ENCODE measurements around the gene MRPL33.

Gene MRPL33

GRCh38 chr2:27773959-27774358 is 2.4 kb downstream of the MRPL33 start:
- ChIA-PET CTCF (no interaction called here), POLR2A (no interaction called here)
- TF ChIP-seq CTCF (IDR thresholded peaks at IDR 0.05; ENCODE audit: control extremely low read depth, extremely low read depth, low read depth, missing control alignments) = no peak
- DNase-seq (ENCODE audit: extremely low spot score) = no peak

GRCh38 chr2:27776097-27776496 is 4.6 kb downstream of the MRPL33 start:
- no peak for DNase-seq (ENCODE audit: extremely low spot score)
- CTCF ChIA-PET = no interaction called here
- POLR2A ChIA-PET = interaction anchor here (0.7 kb wide), 1 partner anchor 8 kb away, joined by 3 read pairs; no protein-coding TSS in a partner anchor
- no peak for TF ChIP-seq CTCF (IDR thresholded peaks at IDR 0.05; ENCODE audit: control extremely low read depth, extremely low read depth, low read depth, missing control alignments)

GRCh38 chr2:27776696-27777095 is 5.2 kb downstream of the MRPL33 start:
- ChIA-PET CTCF (no interaction called here), POLR2A (interaction anchor here (0.7 kb wide), 1 partner anchor 9 kb away, joined by 3 read pairs; no protein-coding TSS in a partner anchor)
- TF ChIP-seq CTCF (IDR thresholded peaks at IDR 0.05; ENCODE audit: control extremely low read depth, extremely low read depth, low read depth, missing control alignments) = no peak
- DNase-seq (ENCODE audit: extremely low spot score) = no peak

GRCh38 chr2:27779417-27780055 is 8.0 kb downstream of the MRPL33 start:
- DNase-seq (ENCODE audit: extremely low spot score) = no peak
- CTCF ChIA-PET = interaction anchor here (1.5 kb wide), 1 partner anchor 9 kb away, joined by 4 read pairs; no protein-coding TSS in a partner anchor
- TF ChIP-seq CTCF (IDR thresholded peaks at IDR 0.05; ENCODE audit: control extremely low read depth, extremely low read depth, low read depth, missing control alignments) = no peak
- POLR2A ChIA-PET = no interaction called here

GRCh38 chr2:27781496-27781895 is 10.0 kb downstream of the MRPL33 start:
- CTCF ChIA-PET = interaction anchor here (1.2 to 1.3 kb wide), 2 partner anchors 9 to 28 kb away, joined by 3 to 4 read pairs; no protein-coding TSS in a partner anchor
- no peak for TF ChIP-seq CTCF (IDR thresholded peaks at IDR 0.05; ENCODE audit: control extremely low read depth, extremely low read depth, low read depth, missing control alignments)
- DNase-seq (ENCODE audit: extremely low spot score) = no peak

GRCh38 chr2:27782701-27783100 is 11.2 kb downstream of the MRPL33 start:
- ChIA-PET POLR2A (no interaction called here), CTCF (no interaction called here)
- no peak for TF ChIP-seq CTCF (IDR thresholded peaks at IDR 0.05; ENCODE audit: control extremely low read depth, extremely low read depth, low read depth, missing control alignments)
- no peak for DNase-seq (ENCODE audit: extremely low spot score)

More at GRCh38 chr2:27781496-27781895, 10.0 kb downstream of the MRPL33 start:
- POLR2A ChIA-PET = no interaction called here
